LHCN-M2 (cell line): ENCODE data around the gene EEFSEC. TPM values are rescaled to one million over a fixed set of nuclear protein-coding genes. Genes with fewer than 3 reads are reported as not detected.

Experiments used
- DNase-seq: peaks from one replicate; pipeline ENCODE4 v3.0.0-alpha.2; 2012; ENCODE audit warnings: low read depth
- total RNA-seq: library from RNA; depleted of rRNA; stranded (reverse); fragments of >200 nt; gene quantifications from 2 replicates; pipeline ENCODE4 v1.2.3, GENCODE V29; 2014

EEFSEC gene
- total RNA-seq, 1 experiment from 2014 or later: 7.9 TPM

DNA sequence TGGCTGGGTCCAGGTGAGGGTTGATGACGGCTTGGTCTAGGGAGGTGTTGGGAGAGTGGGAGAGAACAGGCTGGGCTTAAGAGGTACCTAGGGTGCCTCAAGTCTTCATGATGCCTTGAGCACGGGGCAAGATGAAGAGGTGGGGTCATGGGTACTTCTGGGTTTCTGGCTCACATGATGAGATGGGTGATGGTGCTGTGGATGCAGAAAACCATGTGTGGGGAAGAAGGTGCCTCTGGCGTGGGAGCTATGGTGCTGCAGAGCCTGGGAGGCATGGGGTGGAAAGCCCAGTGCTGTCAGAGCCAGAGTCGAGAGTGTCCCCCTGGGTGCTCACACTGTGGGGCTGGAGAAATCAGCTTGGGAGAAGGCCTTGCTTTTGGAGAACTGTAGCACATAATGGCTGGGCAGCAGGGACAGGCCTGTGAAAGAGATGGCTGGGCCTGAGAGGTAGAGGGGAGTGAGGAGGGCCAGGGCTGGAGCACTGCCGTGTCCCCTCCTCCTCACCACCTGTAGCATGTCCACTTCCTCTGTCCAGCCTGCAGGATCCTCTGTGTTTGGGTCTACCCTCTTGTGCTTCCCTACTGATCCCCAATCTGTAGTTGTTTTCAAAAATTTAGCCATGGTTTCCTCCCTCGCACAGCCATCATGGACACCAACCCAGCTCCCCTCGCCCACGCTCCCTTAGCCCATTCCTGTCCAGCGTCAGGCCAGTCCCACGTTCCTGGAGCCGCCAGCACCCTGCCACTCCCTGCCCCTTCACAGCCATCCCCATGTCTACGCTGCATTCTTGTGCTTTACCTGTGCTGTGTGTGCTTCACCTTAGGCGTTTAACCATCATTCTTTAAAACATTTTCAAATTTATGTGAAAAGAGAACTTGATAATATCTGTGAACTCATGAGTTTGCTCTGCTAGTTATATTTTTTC lies 132.0 kb downstream of the EEFSEC start:
- no peak for DNase-seq

DNA sequence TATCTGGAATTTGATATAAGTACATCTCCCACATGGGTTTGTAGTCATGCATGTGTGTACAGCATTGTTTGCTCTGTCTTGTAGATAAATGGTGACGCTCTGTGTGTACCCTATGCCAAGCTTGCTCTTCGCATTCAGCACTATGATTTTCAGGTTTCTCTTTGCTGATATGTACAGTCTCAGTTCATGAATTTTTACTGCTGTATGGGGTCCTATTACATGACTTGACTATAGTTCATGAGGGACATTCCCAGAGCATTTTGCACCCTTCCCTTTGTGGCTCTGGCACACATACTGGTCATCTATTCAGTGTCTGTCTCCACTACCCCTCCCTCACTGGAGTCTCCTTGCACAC lies 132.7 kb downstream of the EEFSEC start:
- DNase-seq: no peak

- DNase-seq: no peak
Observed at GRCh38 chr3:128286691-128287090, 133.4 kb downstream of the EEFSEC start.

- DNase-seq: no peak
Observed at GRCh38 chr3:128287216-128287615, 133.9 kb downstream of the EEFSEC start.

DNA sequence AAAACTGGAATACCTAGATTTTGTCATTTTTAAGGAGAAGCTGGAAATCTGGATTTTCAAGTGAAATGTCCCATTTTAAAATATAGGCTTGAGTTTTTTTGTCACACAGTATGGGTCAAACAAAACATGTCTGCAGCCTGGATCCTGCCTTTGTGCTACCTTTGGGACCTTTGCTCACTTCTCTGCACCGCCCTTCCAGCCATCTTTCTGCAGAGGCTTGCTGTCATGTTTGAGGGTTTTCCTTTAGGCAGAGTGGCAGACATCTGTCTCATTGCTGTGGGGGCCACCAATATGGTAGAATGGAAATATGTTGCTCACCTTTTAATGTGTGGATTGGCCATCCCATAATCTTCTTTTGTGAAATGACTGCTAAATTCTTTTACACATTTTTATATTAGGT lies 136.3 kb downstream of the EEFSEC start:
- no peak for DNase-seq

- DNase-seq: no peak
Observed at GRCh38 chr3:128290484-128290883, 137.2 kb downstream of the EEFSEC start.

DNA sequence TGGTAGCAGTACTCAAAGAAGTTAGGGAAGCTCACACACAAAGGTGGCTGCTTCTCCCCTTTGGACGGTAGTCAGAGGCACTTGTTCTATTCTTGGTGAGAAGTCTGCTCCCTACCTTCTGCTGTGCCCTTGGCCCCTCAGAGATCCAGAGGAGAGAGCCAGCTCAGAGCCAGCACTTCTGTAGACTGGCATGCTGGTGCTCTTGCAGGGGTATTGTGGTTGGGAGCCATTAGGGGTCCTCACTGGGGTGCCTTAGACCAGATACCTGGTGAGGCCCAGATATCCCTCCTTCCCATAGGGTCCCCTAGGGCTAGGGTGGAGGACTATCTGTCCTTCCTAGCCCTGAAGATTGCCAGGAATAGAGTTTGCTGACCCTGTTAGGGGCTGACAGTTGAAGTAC lies 140.6 kb downstream of the EEFSEC start:
- DNase-seq: no peak

GRCh38 chr3:128294999-128295468 lies 141.8 kb downstream of the EEFSEC start:
- no peak for DNase-seq

DNA sequence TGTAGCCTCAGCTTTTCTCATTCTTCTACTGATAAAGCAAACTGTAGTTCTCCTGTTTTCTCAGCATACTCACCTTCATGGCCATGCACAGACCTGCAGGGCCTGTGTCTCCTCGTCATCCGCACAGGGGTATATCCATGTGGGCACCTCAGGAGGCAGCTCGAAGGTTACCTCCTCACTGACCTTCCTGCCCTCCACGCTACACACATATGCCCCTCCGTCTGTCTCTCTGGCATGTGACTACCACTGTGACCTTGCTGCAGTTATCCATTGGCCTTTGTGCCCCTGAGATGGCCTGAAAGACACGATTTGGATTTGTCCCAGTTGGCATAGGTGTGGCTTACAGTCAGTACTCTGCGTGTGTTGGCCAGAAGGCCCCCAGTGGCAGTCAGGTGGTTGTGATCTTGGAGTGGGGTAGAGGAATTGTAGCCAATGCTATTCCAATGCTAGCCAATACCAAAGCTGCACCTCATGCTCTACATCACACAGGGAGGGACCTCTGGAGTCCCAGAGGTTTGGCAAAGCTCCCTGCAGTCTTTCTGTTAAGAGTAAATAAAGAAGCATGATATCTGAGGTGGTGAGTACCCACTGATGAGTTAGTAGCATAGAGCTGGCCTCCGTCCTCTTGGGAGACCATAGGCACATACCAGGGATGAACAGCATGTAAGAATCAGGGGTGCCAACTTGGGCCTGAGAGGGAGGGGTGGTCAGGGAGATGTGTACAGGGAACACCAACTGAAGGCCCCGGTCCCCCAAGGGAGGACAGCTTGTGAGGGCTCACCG lies 143.4 kb downstream of the EEFSEC start:
- no peak for DNase-seq

- no peak for DNase-seq
Observed at GRCh38 chr3:128297401-128298138, 144.3 kb downstream of the EEFSEC start.

GRCh38 chr3:128301186-128302023 lies 148.1 kb downstream of the EEFSEC start:
- DNase-seq: no peak

- DNase-seq: no peak
Observed at GRCh38 chr3:128306481-128306880, 153.2 kb downstream of the EEFSEC start.

- DNase-seq: no peak
Observed at GRCh38 chr3:128307029-128307633, 153.8 kb downstream of the EEFSEC start.

GRCh38 chr3:128307781-128308469 lies 154.6 kb downstream of the EEFSEC start:
- DNase-seq: no peak

- DNase-seq: no peak
Observed at GRCh38 chr3:128309026-128309425, 155.7 kb downstream of the EEFSEC start.

DNA sequence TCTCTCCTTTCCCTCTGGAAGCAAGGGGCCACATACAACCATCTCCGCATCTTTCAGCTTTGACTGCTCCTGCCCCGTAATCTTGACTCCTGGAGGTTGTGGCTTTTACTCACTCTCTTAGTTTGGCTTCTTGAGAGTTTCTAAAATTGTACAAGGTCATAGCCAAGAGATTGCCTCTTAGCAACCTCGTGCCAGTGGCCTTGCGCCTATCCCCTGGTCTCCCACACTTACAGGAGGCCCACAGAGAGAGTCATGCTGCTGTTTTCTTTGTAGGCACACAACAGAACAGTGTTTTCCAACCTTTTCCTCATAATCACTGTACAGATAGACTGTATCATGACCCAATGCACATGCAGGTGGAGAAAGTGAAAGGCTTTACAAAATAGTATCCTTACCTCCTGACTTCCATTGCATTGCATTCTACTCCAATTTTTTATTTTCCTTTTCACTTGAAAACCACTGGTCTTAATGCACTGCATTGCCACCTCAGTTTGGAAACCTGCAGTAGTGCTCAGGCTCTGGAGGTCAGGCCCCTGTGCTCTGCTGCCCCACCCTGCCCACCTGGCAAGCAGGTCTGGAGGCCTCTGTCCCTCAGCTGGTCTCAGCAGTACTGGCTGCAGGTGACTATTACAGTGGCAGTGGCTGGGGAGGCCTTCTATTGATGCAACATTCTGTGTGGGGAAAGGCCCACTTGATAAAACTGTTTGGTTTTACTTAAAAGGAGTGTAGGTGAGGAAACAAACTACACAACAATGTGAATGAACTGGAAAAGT lies 157.2 kb downstream of the EEFSEC start:
- DNase-seq: no peak

GRCh38 chr3:128311441-128311844 lies 158.2 kb downstream of the EEFSEC start:
- DNase-seq: no peak

DNA sequence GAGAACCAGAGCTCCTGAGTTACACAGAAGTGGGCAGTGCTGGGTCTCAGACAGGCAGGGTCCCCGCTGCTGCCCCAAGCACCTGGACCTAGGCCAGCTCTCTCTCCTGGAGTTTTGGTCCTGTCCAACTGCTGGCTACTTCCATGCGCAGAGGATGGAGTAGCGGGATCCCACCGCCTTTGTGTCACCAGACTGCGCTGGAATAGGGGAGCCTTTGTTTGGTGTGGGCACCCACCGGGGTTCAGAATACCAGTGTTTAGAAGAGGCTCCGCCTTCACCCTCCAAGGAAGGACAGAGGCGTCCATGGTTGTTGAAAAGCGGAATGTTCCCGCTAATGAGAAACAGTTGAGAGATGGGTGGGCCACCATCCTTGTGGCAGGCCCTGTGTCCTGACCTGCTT lies 159.0 kb downstream of the EEFSEC start:
- no peak for DNase-seq

GRCh38 chr3:128313071-128313725 lies 159.9 kb downstream of the EEFSEC start:
- no peak for DNase-seq
